Lower leg skin (tissue), 4 donors: ENCODE data around the gene LRRC26. TPM values are rescaled to one million over a fixed set of nuclear protein-coding genes. Genes with fewer than 3 reads are reported as not detected.

ENCODE experiments used
- DNase-seq, 2 donors: peaks; one replicate each; pipeline ENCODE4 v3.0.0-alpha.2; 2019; ENCODE audit warnings: low spot score in 2 of 2
- H3K4me3 ChIP-seq: fragments of 200-600 bp; sonication (generic); 2 replicates; pipeline ENCODE4 v1.5.1; 2017; ENCODE audit warnings: mild to moderate bottlenecking, low read depth; ENCODE audit not compliant: poor library complexity, severe bottlenecking
- CTCF ChIP-seq, 3 donors: fragments of 450-650 bp; IDR thresholded peaks; one replicate each; pipeline ENCODE4 v1.5.1; 2016; ENCODE audit warnings: antibody characterized with exemption in 3 of 3, mild to moderate bottlenecking in 3 of 3, moderate library complexity in 2 of 3
- POLR2A ChIP-seq, 2 donors: fragments of 450-650 bp; IDR thresholded peaks; one replicate each; pipeline ENCODE4 v1.6.1; 2016 to 2017; ENCODE audit warnings: antibody characterized with exemption in 2 of 2, mild to moderate bottlenecking in 1 of 2, moderate library complexity in 1 of 2
- WGBS, 2 donors: methylation state at CpG; one replicate each; pipeline ENCODE4 v1.1.5; 2018; 5-methylcytosine and 5-hydroxymethylcytosine counted together
- intact Hi-C: fragments of 100-400 bp; cut with DNase I; formaldehyde crosslinking; loops from one replicate; pipeline ENCODE4 v1.15.0; 2023; ENCODE audit warnings: low total_unique reads
- total RNA-seq, 4 donors: library from RNA; depleted of rRNA; stranded (reverse); fragments of >200 nt; gene quantifications; one replicate each; pipeline ENCODE4 v1.1.0, GENCODE V29; 2016

Gene LRRC26
- total RNA-seq, 4 donors from 2014 or later: 4.1 to 29.0 (median 21.3) TPM

DNA sequence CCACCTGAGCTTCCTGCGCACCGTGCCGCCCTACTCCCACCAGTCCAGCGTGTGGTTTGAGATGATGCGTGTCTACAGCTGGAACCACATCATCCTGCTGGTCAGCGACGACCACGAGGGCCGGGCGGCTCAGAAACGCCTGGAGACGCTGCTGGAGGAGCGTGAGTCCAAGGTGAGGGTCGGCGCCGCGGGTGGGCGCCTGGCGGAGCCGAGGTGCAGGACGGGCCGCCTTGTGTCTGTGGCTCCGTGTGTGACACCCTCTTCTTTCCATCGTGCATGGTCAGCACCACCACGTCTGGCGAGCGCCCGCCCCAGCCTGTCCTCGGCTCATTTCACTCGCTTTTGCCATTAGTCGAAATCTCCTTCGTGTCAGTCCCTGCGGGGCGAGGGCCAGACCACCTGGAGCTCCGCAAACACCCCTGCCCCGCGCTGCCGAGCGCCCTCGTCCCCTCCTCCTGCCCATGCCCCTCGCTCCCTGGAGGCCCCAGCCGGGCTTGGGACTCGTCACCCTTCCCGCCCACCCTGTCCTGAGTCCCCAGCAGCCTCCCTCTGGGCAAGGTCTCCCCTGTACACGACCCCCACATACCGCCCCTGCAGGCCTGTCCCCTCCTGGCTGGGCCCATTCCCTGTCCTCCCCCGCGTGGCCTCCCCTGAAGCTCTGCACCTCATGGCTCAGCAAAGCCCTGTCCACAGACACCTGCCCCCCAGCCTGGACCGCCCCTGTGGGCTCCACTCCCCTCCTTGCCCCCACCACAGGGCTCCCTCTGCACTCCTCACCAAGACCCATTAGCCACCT is 23.9 kb downstream of the LRRC26 start:
- no peak for DNase-seq
- intact Hi-C loops: no loop called here
- H3K4me3 ChIP-seq: no peak overlapping the region
- TF ChIP-seq CTCF (IDR thresholded peaks at IDR 0.05): no peak
- no peak for TF ChIP-seq POLR2A (IDR thresholded peaks at IDR 0.05)
- 62 to 66% methylated on average over 23 to 36 of the region's 49 CpGs for WGBS, 2 donors

- DNase-seq: no peak
- intact Hi-C loops: no loop called here
- H3K4me3 ChIP-seq: no peak overlapping the region
- 48 to 53% methylated on average over 4 of the region's 4 CpGs for WGBS, 2 donors
- TF ChIP-seq CTCF (IDR thresholded peaks at IDR 0.05) (no peak), POLR2A (IDR thresholded peaks at IDR 0.05) (no peak)
These were observed 26.4 kb downstream of the LRRC26 start for GRCh38 chr9:137143459-137143858.

DNA sequence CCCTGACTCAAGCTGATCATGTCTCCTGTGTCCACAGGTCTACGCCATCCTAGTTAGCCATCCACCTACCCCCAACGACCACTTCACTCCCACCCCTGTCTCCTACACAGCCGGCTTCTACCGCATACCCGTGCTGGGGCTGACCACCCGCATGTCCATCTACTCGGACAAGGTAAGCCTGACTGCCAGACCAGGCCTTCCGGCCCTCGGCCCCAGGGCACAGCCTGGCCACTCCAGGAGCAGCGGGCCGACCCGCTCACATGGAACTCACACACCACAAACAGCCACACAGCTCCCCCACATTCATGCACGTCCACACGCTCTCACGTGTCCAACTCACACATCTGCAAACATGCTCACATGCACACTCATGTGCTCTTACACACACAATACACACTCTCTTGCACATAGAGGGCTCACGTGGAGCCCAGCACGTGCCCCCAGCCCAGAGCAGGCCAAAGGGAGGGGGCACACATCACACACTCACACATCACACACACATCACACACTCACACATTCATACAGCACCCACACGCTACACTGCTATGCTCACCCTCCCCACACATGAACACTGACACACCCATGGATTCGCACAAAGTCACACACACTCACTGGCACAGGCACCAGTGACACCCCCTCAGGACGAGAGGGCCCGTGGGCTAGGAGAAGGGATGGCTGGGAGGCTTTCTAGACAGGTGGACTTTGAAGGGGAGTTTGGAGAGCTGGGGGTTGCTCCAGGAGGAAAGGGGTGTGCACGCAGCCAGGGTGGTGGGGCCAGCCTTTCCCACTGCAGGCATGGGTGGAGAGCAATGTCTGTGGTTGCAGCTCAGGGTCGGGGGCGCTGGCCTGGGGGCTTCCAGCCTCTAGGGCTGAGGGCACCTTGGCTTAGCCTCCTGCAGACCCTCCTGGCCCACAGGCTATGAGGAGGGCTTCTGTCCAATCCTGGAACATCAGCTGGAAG is 27.6 kb downstream of the LRRC26 start:
- H3K4me3 ChIP-seq: no peak overlapping the region
- DNase-seq: no peak
- intact Hi-C loops: no loop called here
- 73 to 75% methylated on average over 24 of the region's 24 CpGs for WGBS, 2 donors
- no peak for TF ChIP-seq CTCF (IDR thresholded peaks at IDR 0.05)
- no peak for TF ChIP-seq POLR2A (IDR thresholded peaks at IDR 0.05)

DNA sequence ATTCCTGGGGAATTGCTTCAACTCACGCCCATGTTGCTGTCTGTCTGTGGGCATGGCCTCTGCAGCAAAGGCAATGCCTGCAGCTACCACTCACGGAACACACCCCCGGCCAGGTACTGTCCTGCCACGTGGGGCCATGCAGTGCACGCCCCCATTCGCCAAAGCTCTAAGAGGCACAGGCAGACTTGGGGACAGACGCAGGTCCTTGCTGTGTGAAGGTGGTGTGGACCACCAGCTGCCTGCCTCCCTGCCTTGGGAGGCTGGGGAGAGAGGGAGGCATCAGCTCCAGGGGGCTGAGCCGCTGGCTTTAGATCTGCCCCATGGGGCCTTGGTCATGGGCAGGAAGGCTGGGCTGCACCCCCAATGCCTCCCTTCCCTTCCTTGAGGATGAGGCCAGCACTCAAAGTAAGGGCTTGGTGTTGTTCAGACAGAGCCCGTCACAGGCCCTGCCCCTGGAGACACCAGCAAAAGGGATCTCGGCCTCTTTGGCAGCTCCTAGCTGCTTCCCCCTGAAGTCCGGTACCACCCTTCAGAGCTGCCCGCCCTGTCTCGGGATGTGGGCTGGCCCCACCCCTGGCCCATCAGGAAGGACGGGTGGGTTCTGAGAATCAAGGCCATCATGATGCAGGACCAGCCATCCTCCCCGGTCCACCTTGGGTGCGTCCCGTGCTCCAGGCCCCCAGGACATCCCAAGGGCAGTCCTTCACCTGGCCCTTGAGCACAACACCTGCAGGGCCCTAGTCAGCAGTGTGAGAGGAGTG is 28.6 kb downstream of the LRRC26 start:
- WGBS, 2 donors: 72 to 75% methylated on average over 14 to 17 of the region's 17 CpGs
- no peak overlapping the region for H3K4me3 ChIP-seq
- TF ChIP-seq POLR2A (IDR thresholded peaks at IDR 0.05) (no peak), CTCF (IDR thresholded peaks at IDR 0.05) (no peak)
- intact Hi-C loops: no loop called here
- no peak for DNase-seq

GRCh38 chr9:137140151-137141012 is 29.5 kb downstream of the LRRC26 start:
- DNase-seq: no peak
- 58 to 60% methylated on average over 26 of the region's 26 CpGs for WGBS, 2 donors
- TF ChIP-seq POLR2A (IDR thresholded peaks at IDR 0.05): no peak
- intact Hi-C loops: no loop called here
- no peak overlapping the region for H3K4me3 ChIP-seq
